Measurements from ENCODE around the gene XPNPEP2.

XPNPEP2 gene

DNA sequence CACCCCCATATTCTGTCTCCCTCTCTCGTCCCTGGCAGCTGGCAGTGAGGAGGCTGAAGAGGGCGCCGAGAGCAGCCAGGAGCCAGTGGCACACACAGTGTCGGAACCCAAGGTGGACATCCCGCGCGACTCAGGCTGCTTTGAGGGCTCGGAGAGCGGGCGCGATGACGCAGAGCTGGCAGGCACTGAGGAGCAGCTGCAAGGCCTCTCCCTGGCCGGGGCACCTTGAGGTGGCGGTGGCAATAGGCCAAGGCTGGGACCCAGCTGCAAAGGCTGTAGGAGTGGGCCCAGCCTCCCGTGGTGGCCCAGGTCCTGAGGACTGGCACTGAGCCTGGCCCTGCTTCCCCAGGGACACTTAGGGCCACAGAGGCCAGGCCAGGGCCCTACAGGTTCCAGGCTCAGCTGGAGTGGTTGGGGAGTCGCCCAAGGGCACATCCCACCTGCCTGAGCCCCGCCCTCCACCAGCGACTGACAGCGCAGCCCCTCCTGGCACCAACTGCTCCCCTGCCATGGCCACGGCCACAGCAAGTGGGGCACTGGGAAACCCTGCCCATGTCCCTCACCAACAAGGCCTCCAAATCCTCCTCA, 54.9 kb downstream of the XPNPEP2 start:
- Histone ChIP-seq H3K9ac (ENCODE audit: low read depth in 1 of 2, low read length in 2 of 2) (no peak overlapping the region), H3K36me3 (ENCODE audit: control insufficient read depth in 2 of 2, insufficient read depth in 2 of 2, low read length in 2 of 2) (peaks cover 0 to 11% of the 10 kb centered on the region in 2 donors), H3K27me3 (ENCODE audit: control insufficient read depth in 2 of 2, insufficient read depth in 2 of 2, low read length in 2 of 2) (no peaks in the 10 kb centered on the region), H3K9me3 (ENCODE audit: control insufficient read depth in 2 of 2, low read length in 2 of 2) (no peaks in the 10 kb centered on the region), H3K4me1 (ENCODE audit: control insufficient read depth in 2 of 2, insufficient read depth in 2 of 2, low read length in 2 of 2) (no peaks in the 10 kb centered on the region), H3K27ac (ENCODE audit: low read depth in 2 of 2, low read length in 2 of 2) (no peak overlapping the region), H3K4me3 (ENCODE audit: low read length in 2 of 2) (no peak overlapping the region)

- Histone ChIP-seq H3K27ac (ENCODE audit: low read depth in 2 of 2, low read length in 2 of 2) (no peak overlapping the region), H3K27me3 (ENCODE audit: control insufficient read depth in 2 of 2, insufficient read depth in 2 of 2, low read length in 2 of 2) (no peaks in the 10 kb centered on the region), H3K4me1 (ENCODE audit: control insufficient read depth in 2 of 2, insufficient read depth in 2 of 2, low read length in 2 of 2) (no peaks in the 10 kb centered on the region), H3K4me3 (ENCODE audit: low read length in 2 of 2) (no peak overlapping the region), H3K9me3 (ENCODE audit: control insufficient read depth in 2 of 2, low read length in 2 of 2) (no peaks in the 10 kb centered on the region), H3K9ac (ENCODE audit: low read depth in 1 of 2, low read length in 2 of 2) (no peak overlapping the region), H3K36me3 (ENCODE audit: control insufficient read depth in 2 of 2, insufficient read depth in 2 of 2, low read length in 2 of 2) (peaks cover 0 to 8% of the 10 kb centered on the region in 2 donors)
Measured at GRCh38 chrX:129795584-129795983, 56.8 kb downstream of the XPNPEP2 start.

- Histone ChIP-seq H3K9me3 (ENCODE audit: control insufficient read depth in 2 of 2, low read length in 2 of 2) (no peaks in the 10 kb centered on the region), H3K27ac (ENCODE audit: low read depth in 2 of 2, low read length in 2 of 2) (no peak overlapping the region), H3K4me1 (ENCODE audit: control insufficient read depth in 2 of 2, insufficient read depth in 2 of 2, low read length in 2 of 2) (no peaks in the 10 kb centered on the region), H3K36me3 (ENCODE audit: control insufficient read depth in 2 of 2, insufficient read depth in 2 of 2, low read length in 2 of 2) (peaks cover 0 to 8% of the 10 kb centered on the region in 2 donors), H3K27me3 (ENCODE audit: control insufficient read depth in 2 of 2, insufficient read depth in 2 of 2, low read length in 2 of 2) (no peaks in the 10 kb centered on the region), H3K9ac (ENCODE audit: low read depth in 1 of 2, low read length in 2 of 2) (no peak overlapping the region), H3K4me3 (ENCODE audit: low read length in 2 of 2) (no peak overlapping the region)
Measured at GRCh38 chrX:129797251-129797906, 58.6 kb downstream of the XPNPEP2 start.

DNA sequence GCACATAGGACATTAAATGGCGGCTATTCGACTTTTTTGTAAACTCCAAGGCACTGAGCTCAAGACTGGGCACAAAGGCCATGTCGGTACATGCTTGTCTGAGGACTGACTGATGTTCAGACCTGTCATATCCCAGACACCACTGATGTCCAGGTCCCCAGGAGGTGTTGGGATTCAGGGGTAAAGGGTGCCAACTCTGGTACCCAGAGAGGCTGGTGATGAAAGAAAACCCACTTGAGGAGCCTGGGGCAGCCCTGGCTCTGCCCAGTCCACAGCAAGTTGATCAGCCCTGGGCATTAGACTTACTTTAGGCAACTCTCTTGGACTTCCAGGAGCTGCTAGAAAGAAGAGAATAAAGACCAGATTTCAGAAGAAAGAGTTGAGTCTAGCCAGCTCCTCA, 59.7 kb downstream of the XPNPEP2 start:
- H3K9ac ChIP-seq (ENCODE audit: low read depth in 1 of 2, low read length in 2 of 2): no peak overlapping the region
- peaks cover 0 to 4% of the 10 kb centered on the region in 2 donors for H3K36me3 ChIP-seq (ENCODE audit: control insufficient read depth in 2 of 2, insufficient read depth in 2 of 2, low read length in 2 of 2)
- no peak overlapping the region for H3K4me3 ChIP-seq (ENCODE audit: low read length in 2 of 2)
- H3K27ac ChIP-seq (ENCODE audit: low read depth in 2 of 2, low read length in 2 of 2): no peak overlapping the region
- no peaks in the 10 kb centered on the region for H3K9me3 ChIP-seq (ENCODE audit: control insufficient read depth in 2 of 2, low read length in 2 of 2)
- no peaks in the 10 kb centered on the region for H3K27me3 ChIP-seq (ENCODE audit: control insufficient read depth in 2 of 2, insufficient read depth in 2 of 2, low read length in 2 of 2)
- no peaks in the 10 kb centered on the region for H3K4me1 ChIP-seq (ENCODE audit: control insufficient read depth in 2 of 2, insufficient read depth in 2 of 2, low read length in 2 of 2)

DNA sequence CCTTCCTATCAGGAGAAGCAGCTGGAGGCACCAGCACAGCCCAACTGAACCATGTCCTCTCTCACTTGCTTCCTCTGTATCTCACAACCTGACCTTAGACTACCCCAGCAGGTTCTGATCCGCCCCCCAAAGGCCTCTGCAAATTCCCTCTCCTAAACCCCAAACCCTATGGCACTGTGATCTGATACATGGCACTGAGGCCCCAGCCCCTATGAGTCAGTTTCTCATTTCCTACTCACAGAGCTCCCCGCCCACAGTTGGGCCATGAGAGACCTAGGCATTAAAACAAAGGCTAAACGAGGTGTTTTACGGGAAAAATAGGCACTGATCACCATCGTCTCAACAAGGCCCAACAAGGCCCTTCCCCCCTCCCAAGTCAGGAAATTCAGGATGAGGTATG, 60.1 kb downstream of the XPNPEP2 start:
- Histone ChIP-seq H3K9me3 (ENCODE audit: control insufficient read depth in 2 of 2, low read length in 2 of 2) (no peaks in the 10 kb centered on the region), H3K27ac (ENCODE audit: low read depth in 2 of 2, low read length in 2 of 2) (no peak overlapping the region), H3K27me3 (ENCODE audit: control insufficient read depth in 2 of 2, insufficient read depth in 2 of 2, low read length in 2 of 2) (no peaks in the 10 kb centered on the region), H3K4me1 (ENCODE audit: control insufficient read depth in 2 of 2, insufficient read depth in 2 of 2, low read length in 2 of 2) (no peaks in the 10 kb centered on the region), H3K4me3 (ENCODE audit: low read length in 2 of 2) (no peak overlapping the region), H3K9ac (ENCODE audit: low read depth in 1 of 2, low read length in 2 of 2) (no peak overlapping the region), H3K36me3 (ENCODE audit: control insufficient read depth in 2 of 2, insufficient read depth in 2 of 2, low read length in 2 of 2) (peaks cover 0 to 4% of the 10 kb centered on the region in 2 donors)

GRCh38 chrX:129800186-129800585, 61.4 kb downstream of the XPNPEP2 start:
- Histone ChIP-seq H3K9ac (ENCODE audit: low read depth in 1 of 2, low read length in 2 of 2) (no peak overlapping the region), H3K27ac (ENCODE audit: low read depth in 2 of 2, low read length in 2 of 2) (no peak overlapping the region), H3K9me3 (ENCODE audit: control insufficient read depth in 2 of 2, low read length in 2 of 2) (no peaks in the 10 kb centered on the region), H3K4me1 (ENCODE audit: control insufficient read depth in 2 of 2, insufficient read depth in 2 of 2, low read length in 2 of 2) (no peaks in the 10 kb centered on the region), H3K4me3 (ENCODE audit: low read length in 2 of 2) (no peak overlapping the region), H3K27me3 (ENCODE audit: control insufficient read depth in 2 of 2, insufficient read depth in 2 of 2, low read length in 2 of 2) (no peaks in the 10 kb centered on the region), H3K36me3 (ENCODE audit: control insufficient read depth in 2 of 2, insufficient read depth in 2 of 2, low read length in 2 of 2) (no peaks in the 10 kb centered on the region)

- H3K27ac ChIP-seq (ENCODE audit: low read depth in 2 of 2, low read length in 2 of 2): no peak overlapping the region
- H3K36me3 ChIP-seq (ENCODE audit: control insufficient read depth in 2 of 2, insufficient read depth in 2 of 2, low read length in 2 of 2): peaks cover 0 to 7% of the 10 kb centered on the region in 2 donors
- no peaks in the 10 kb centered on the region for H3K9me3 ChIP-seq (ENCODE audit: control insufficient read depth in 2 of 2, low read length in 2 of 2)
- no peaks in the 10 kb centered on the region for H3K27me3 ChIP-seq (ENCODE audit: control insufficient read depth in 2 of 2, insufficient read depth in 2 of 2, low read length in 2 of 2)
- no peak overlapping the region for H3K9ac ChIP-seq (ENCODE audit: low read depth in 1 of 2, low read length in 2 of 2)
- H3K4me3 ChIP-seq (ENCODE audit: low read length in 2 of 2): no peak overlapping the region
- H3K4me1 ChIP-seq (ENCODE audit: control insufficient read depth in 2 of 2, insufficient read depth in 2 of 2, low read length in 2 of 2): no peaks in the 10 kb centered on the region
Measured at GRCh38 chrX:129802863-129803262, 64.1 kb downstream of the XPNPEP2 start.

DNA sequence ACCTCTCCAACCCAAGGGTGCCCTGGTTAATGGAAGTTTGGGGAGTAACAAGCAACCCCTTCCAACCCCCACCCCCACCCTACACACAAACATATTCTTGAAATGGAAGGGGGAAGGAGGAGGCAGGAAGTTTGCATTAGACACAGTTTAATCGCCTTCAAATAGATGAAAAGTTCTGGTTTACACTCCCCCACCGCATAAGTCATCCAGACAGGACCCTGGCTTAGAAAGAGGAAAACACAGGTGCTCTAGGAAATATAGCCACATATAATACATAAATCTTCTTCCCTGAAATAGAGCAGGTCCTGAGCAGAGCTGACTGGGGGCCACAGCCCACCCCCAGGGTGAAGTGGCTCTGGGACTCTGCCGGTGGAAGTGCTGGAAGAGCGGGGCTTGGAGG, 66.0 kb downstream of the XPNPEP2 start:
- H3K4me3 ChIP-seq (ENCODE audit: low read length in 2 of 2): no peak overlapping the region
- peaks cover 0 to 7% of the 10 kb centered on the region in 2 donors for H3K36me3 ChIP-seq (ENCODE audit: control insufficient read depth in 2 of 2, insufficient read depth in 2 of 2, low read length in 2 of 2)
- no peak overlapping the region for H3K9ac ChIP-seq (ENCODE audit: low read depth in 1 of 2, low read length in 2 of 2)
- H3K9me3 ChIP-seq (ENCODE audit: control insufficient read depth in 2 of 2, low read length in 2 of 2): no peaks in the 10 kb centered on the region
- no peak overlapping the region for H3K27ac ChIP-seq (ENCODE audit: low read depth in 2 of 2, low read length in 2 of 2)
- H3K27me3 ChIP-seq (ENCODE audit: control insufficient read depth in 2 of 2, insufficient read depth in 2 of 2, low read length in 2 of 2): no peaks in the 10 kb centered on the region
- no peaks in the 10 kb centered on the region for H3K4me1 ChIP-seq (ENCODE audit: control insufficient read depth in 2 of 2, insufficient read depth in 2 of 2, low read length in 2 of 2)

- Histone ChIP-seq H3K4me1 (ENCODE audit: control insufficient read depth in 2 of 2, insufficient read depth in 2 of 2, low read length in 2 of 2) (no peaks in the 10 kb centered on the region), H3K4me3 (ENCODE audit: low read length in 2 of 2) (no peak overlapping the region), H3K27me3 (ENCODE audit: control insufficient read depth in 2 of 2, insufficient read depth in 2 of 2, low read length in 2 of 2) (no peaks in the 10 kb centered on the region), H3K27ac (ENCODE audit: low read depth in 2 of 2, low read length in 2 of 2) (no peak overlapping the region), H3K36me3 (ENCODE audit: control insufficient read depth in 2 of 2, insufficient read depth in 2 of 2, low read length in 2 of 2) (peaks cover 7 to 8% of the 10 kb centered on the region in 2 donors), H3K9ac (ENCODE audit: low read depth in 1 of 2, low read length in 2 of 2) (no peak overlapping the region), H3K9me3 (ENCODE audit: control insufficient read depth in 2 of 2, low read length in 2 of 2) (no peaks in the 10 kb centered on the region)
Measured at GRCh38 chrX:129808158-129808828, 69.5 kb downstream of the XPNPEP2 start.

All from mucosa of rectum (tissue), 2 donors.